Gastroesophageal sphincter (tissue), 4 donors: ENCODE measurements around the gene SNX9. TPM values are rescaled to one million over a fixed set of nuclear protein-coding genes. Genes with fewer than 3 reads are reported as not detected.

ENCODE experiments used
- ATAC-seq: fragments of 150-250 bp; one replicate; pipeline ENCODE4 v1.9.1; 2016; ENCODE audit warnings: mild to moderate bottlenecking, moderate library complexity
- H3K27ac ChIP-seq, 4 donors: fragments of 200-600 bp; sonication (generic) in 3 of 4; 1 replicate in 3 of 4; 2 replicates in 1 of 4; pipeline ENCODE4 v1.5.1; 2016 to 2019
- H3K27me3 ChIP-seq: fragments of 200-600 bp; sonication (generic); one replicate; pipeline ENCODE4 v1.5.1; 2019
- H3K36me3 ChIP-seq, 2 donors: fragments of 200-600 bp; sonication (generic); one replicate each; pipeline ENCODE4 v1.5.1; 2019; ENCODE audit warnings: control low read depth in 1 of 2
- H3K4me1 ChIP-seq, 3 donors: fragments of 200-600 bp; sonication (generic); 1 replicate in 2 of 3; 2 replicates in 1 of 3; pipeline ENCODE4 v1.5.1; 2016 to 2019; ENCODE audit warnings: control low read depth in 2 of 3
- H3K4me3 ChIP-seq, 2 donors: fragments of 200-600 bp; sonication (generic); one replicate each; pipeline ENCODE4 v1.5.1; 2019; ENCODE audit warnings: mild to moderate bottlenecking in 1 of 2, moderate library complexity in 1 of 2
- H3K9me3 ChIP-seq, 3 donors: fragments of 200-600 bp; sonication (generic); one replicate each; pipeline ENCODE4 v1.5.1; 2017 to 2019; ENCODE audit warnings: control low read depth in 2 of 3
- CTCF ChIP-seq, 4 experiments: fragments of 200-600 bp in 2 of 4; fragments of 450-650 bp in 2 of 4; sonication (generic) in 1 of 4; IDR thresholded peaks; one replicate each; pipeline ENCODE4 v1.5.1; 2017 to 2019; ENCODE audit warnings: antibody characterized with exemption in 4 of 4, mild to moderate bottlenecking in 2 of 4, moderate library complexity in 2 of 4
- EP300 ChIP-seq: sonication (generic); formaldehyde crosslinking; IDR thresholded peaks from one replicate; pipeline ENCODE4 v1.6.1; 2017; ENCODE audit warnings: antibody characterized with exemption, mild to moderate bottlenecking
- POLR2A ChIP-seq, 2 donors: fragments of 450-650 bp; IDR thresholded peaks; one replicate each; pipeline ENCODE4 v1.6.1; 2017; ENCODE audit warnings: antibody characterized with exemption in 2 of 2, mild to moderate bottlenecking in 2 of 2, moderate library complexity in 1 of 2
- POLR2AphosphoS5 ChIP-seq: sonication (generic); formaldehyde crosslinking; IDR thresholded peaks from one replicate; pipeline ENCODE4 v1.6.1; 2017; ENCODE audit warnings: antibody characterized with exemption
- WGBS, 2 donors: methylation state at CpG; one replicate each; pipeline ENCODE4 v1.1.5; 2018; ENCODE audit warnings: low coverage in 1 of 2; 5-methylcytosine and 5-hydroxymethylcytosine counted together
- total RNA-seq, 4 donors: library from RNA; depleted of rRNA; stranded (reverse); fragments of >200 nt; gene quantifications; one replicate each; pipeline ENCODE4 v1.1.0, GENCODE V29; 2016

The SNX9 gene
- total RNA-seq, 4 donors from 2014 or later: 68.3 to 101 (median 85.0) TPM

GRCh38 chr6:157830354-157831017 lies 7.4 kb downstream of the SNX9 start:
- Histone ChIP-seq H3K36me3 (no peaks in the 10 kb centered on the region), H3K9me3 (no peaks in the 10 kb centered on the region), H3K4me3 (no peak overlapping the region), H3K27me3 (no peaks in the 10 kb centered on the region), H3K27ac (no peak overlapping the region), H3K4me1 (peaks cover 7 to 72% (median 19%) of the 10 kb centered on the region in 3 donors)
- TF ChIP-seq POLR2AphosphoS5 (no peak), EP300 (no peak), POLR2A (IDR thresholded peaks at IDR 0.05) (no peak)
- no peak for ATAC-seq
- 65 to 69% methylated on average over 4 to 5 of the region's 6 CpGs for WGBS, 2 donors

GRCh38 chr6:157831018-157831369 lies 7.9 kb downstream of the SNX9 start:
- WGBS, 2 donors: 68 to 86% methylated on average over 2 of the region's 2 CpGs
- no peaks in the 10 kb centered on the region for H3K36me3 ChIP-seq

GRCh38 chr6:157831424-157832249 lies 8.6 kb downstream of the SNX9 start:
- ATAC-seq: no peak

More at GRCh38 chr6:157831018-157831369, 7.9 kb downstream of the SNX9 start:
- no peak for ATAC-seq
- peaks cover 7 to 70% (median 19%) of the 10 kb centered on the region in 3 donors for H3K4me1 ChIP-seq
- no peaks in the 10 kb centered on the region for H3K9me3 ChIP-seq
- TF ChIP-seq CTCF (IDR thresholded peaks at IDR 0.05) (no peak), EP300 (no peak), POLR2AphosphoS5 (no peak), POLR2A (IDR thresholded peaks at IDR 0.05) (no peak)
- H3K27ac ChIP-seq: no peak overlapping the region
- no peaks in the 10 kb centered on the region for H3K27me3 ChIP-seq
- H3K4me3 ChIP-seq: no peak overlapping the region

GRCh38 chr6:157832250-157832967 lies 9.4 kb downstream of the SNX9 start:
- H3K27me3 ChIP-seq: no peaks in the 10 kb centered on the region

More at GRCh38 chr6:157831424-157832249, 8.6 kb downstream of the SNX9 start:
- no peak overlapping the region for H3K27ac ChIP-seq
- no peaks in the 10 kb centered on the region for H3K9me3 ChIP-seq
- TF ChIP-seq EP300 (no peak), POLR2A (IDR thresholded peaks at IDR 0.05) (no peak), POLR2AphosphoS5 (no peak), CTCF (IDR thresholded peaks at IDR 0.05) (no peak)
- no peaks in the 10 kb centered on the region for H3K27me3 ChIP-seq
- peaks cover 7 to 75% (median 19%) of the 10 kb centered on the region in 3 donors for H3K4me1 ChIP-seq
- WGBS, 2 donors: 50 to 68% methylated on average over 2 to 3 of the region's 3 CpGs
- no peak overlapping the region for H3K4me3 ChIP-seq
- H3K36me3 ChIP-seq: no peaks in the 10 kb centered on the region

More at GRCh38 chr6:157832250-157832967, 9.4 kb downstream of the SNX9 start:
- H3K36me3 ChIP-seq: no peaks in the 10 kb centered on the region
- H3K27ac ChIP-seq: no peak overlapping the region
- H3K9me3 ChIP-seq: no peaks in the 10 kb centered on the region
- H3K4me1 ChIP-seq: peaks cover 7 to 78% (median 19%) of the 10 kb centered on the region in 3 donors
- H3K4me3 ChIP-seq: no peak overlapping the region
- 80 to 86% methylated on average over 1 to 3 of the region's 3 CpGs for WGBS, 2 donors
- ATAC-seq: no peak
- TF ChIP-seq CTCF (IDR thresholded peaks at IDR 0.05) (no peak), POLR2A (IDR thresholded peaks at IDR 0.05) (no peak), EP300 (no peak), POLR2AphosphoS5 (no peak)
